Vagina (tissue), 2 donors: ENCODE data around the gene CARD9. TPM values are rescaled to one million over a fixed set of nuclear protein-coding genes. Genes with fewer than 3 reads are reported as not detected.

Experiments
- DNase-seq, 2 donors: peaks; one replicate each; pipeline ENCODE4 v3.0.0-alpha.2; 2017; ENCODE audit errors: extremely low spot score in 2 of 2
- H3K27ac ChIP-seq: fragments of 200-600 bp; sonication (generic); one replicate; pipeline ENCODE4 v1.5.1; 2019
- H3K27me3 ChIP-seq: fragments of 200-600 bp; sonication (generic); one replicate; pipeline ENCODE4 v1.5.1; 2019
- H3K36me3 ChIP-seq, 2 donors: fragments of 200-600 bp; sonication (generic); one replicate each; pipeline ENCODE4 v1.5.1; 2017 to 2019
- H3K4me1 ChIP-seq: fragments of 200-600 bp; sonication (generic); one replicate; pipeline ENCODE4 v1.5.1; 2019
- H3K4me3 ChIP-seq, 2 donors: fragments of 200-600 bp; sonication (generic); 1 replicate in 1 of 2; 2 replicates in 1 of 2; pipeline ENCODE4 v1.5.1; 2016 to 2019
- H3K9me3 ChIP-seq: fragments of 200-600 bp; sonication (generic); one replicate; pipeline ENCODE4 v1.5.1; 2019
- POLR2A ChIP-seq, 2 donors: fragments of 450-650 bp; IDR thresholded peaks; one replicate each; pipeline ENCODE4 v1.6.1; 2017; ENCODE audit warnings: antibody characterized with exemption in 2 of 2, mild to moderate bottlenecking in 2 of 2, moderate library complexity in 2 of 2
- POLR2AphosphoS5 ChIP-seq, 2 donors: sonication (generic); formaldehyde crosslinking; IDR thresholded peaks; one replicate each; pipeline ENCODE4 v1.9.0; 2017; ENCODE audit warnings: antibody characterized with exemption in 2 of 2, mild to moderate bottlenecking in 2 of 2, low read depth in 1 of 2; ENCODE audit not compliant: insufficient read depth in 1 of 2
- intact Hi-C: fragments of 100-400 bp; cut with DNase I; formaldehyde crosslinking; loops from one replicate; pipeline ENCODE4 v1.15.1; 2023
- total RNA-seq: library from RNA; depleted of rRNA; stranded (reverse); fragments of >200 nt; gene quantifications from one replicate; pipeline ENCODE4 v1.2.3, GENCODE V29; 2016
- TF ChIP-seq, protein P1 (sequence below), 3 experiments: fragments of 450-650 bp in 2 of 3; fragments of 200-600 bp in 1 of 3; sonication (generic) in 1 of 3; IDR thresholded peaks; one replicate each; pipeline ENCODE4 v1.5.1; 2017 to 2019; ENCODE audit warnings: antibody characterized with exemption in 3 of 3, mild to moderate bottlenecking in 2 of 3, moderate library complexity in 2 of 3

CARD9 gene
- total RNA-seq, 1 donor from 2014 or later = 16.9 TPM

GRCh38 chr9:136327304-136327974, 46.0 kb downstream of the CARD9 start, which contains the start of gene GPSM1:
Gene GPSM1, plus strand, starts transcription at chr9:136327539. Its CDS starts 157 bp downstream, at chr9:136327696.
- Histone ChIP-seq H3K9me3 (no peaks in the 10 kb centered on the region), H3K27ac (peak within 1 kb of the TSS; percentile 94), H3K27me3 (no peaks in the 10 kb centered on the region), H3K4me3 (peak within 1 kb of the TSS; percentile 71 to 87), H3K36me3 (no peaks in the 10 kb centered on the region), H3K4me1 (peaks cover 58% of the 10 kb centered on the region)
- DNase-seq = no peak
- TF ChIP-seq, protein P1, sequence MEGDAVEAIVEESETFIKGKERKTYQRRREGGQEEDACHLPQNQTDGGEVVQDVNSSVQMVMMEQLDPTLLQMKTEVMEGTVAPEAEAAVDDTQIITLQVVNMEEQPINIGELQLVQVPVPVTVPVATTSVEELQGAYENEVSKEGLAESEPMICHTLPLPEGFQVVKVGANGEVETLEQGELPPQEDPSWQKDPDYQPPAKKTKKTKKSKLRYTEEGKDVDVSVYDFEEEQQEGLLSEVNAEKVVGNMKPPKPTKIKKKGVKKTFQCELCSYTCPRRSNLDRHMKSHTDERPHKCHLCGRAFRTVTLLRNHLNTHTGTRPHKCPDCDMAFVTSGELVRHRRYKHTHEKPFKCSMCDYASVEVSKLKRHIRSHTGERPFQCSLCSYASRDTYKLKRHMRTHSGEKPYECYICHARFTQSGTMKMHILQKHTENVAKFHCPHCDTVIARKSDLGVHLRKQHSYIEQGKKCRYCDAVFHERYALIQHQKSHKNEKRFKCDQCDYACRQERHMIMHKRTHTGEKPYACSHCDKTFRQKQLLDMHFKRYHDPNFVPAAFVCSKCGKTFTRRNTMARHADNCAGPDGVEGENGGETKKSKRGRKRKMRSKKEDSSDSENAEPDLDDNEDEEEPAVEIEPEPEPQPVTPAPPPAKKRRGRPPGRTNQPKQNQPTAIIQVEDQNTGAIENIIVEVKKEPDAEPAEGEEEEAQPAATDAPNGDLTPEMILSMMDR (IDR thresholded peaks at IDR 0.05) = no peak
- TF ChIP-seq POLR2AphosphoS5 (IDR thresholded peaks at IDR 0.05; ENCODE audit: insufficient read depth in 1 of 2, low read depth in 1 of 2) (no peak), POLR2A (IDR thresholded peaks at IDR 0.05) (peak in 1 of 2 donors; percentile 55)
- intact Hi-C loops = no loop called here

- H3K4me1 ChIP-seq = peaks cover 58% of the 10 kb centered on the region
- no peaks in the 10 kb centered on the region for H3K9me3 ChIP-seq
- DNase-seq = no peak
- no peaks in the 10 kb centered on the region for H3K36me3 ChIP-seq
- H3K4me3 ChIP-seq = peak overlapping the region; percentile 71 to 87
- peak overlapping the region; percentile 94 for H3K27ac ChIP-seq
- no peaks in the 10 kb centered on the region for H3K27me3 ChIP-seq
- intact Hi-C loops = no loop called here
- TF ChIP-seq POLR2AphosphoS5 (IDR thresholded peaks at IDR 0.05; ENCODE audit: insufficient read depth in 1 of 2, low read depth in 1 of 2) = no peak
- no peak for TF ChIP-seq POLR2A (IDR thresholded peaks at IDR 0.05)
- TF ChIP-seq, protein P1 (IDR thresholded peaks at IDR 0.05) = no peak
Measured at GRCh38 chr9:136326761-136327303, 46.6 kb downstream of the CARD9 start.

GRCh38 chr9:136326061-136326760, 47.3 kb downstream of the CARD9 start:
- no peaks in the 10 kb centered on the region for H3K36me3 ChIP-seq
- H3K4me1 ChIP-seq = peaks cover 58% of the 10 kb centered on the region
- no peak for TF ChIP-seq POLR2A (IDR thresholded peaks at IDR 0.05)
- TF ChIP-seq POLR2AphosphoS5 (IDR thresholded peaks at IDR 0.05; ENCODE audit: insufficient read depth in 1 of 2, low read depth in 1 of 2) = peak in 1 of 2 donors; percentile 62
- H3K27me3 ChIP-seq = no peaks in the 10 kb centered on the region
- DNase-seq = no peak
- peak overlapping the region; percentile 94 for H3K27ac ChIP-seq
- no peaks in the 10 kb centered on the region for H3K9me3 ChIP-seq
- peak overlapping the region; percentile 71 to 87 for H3K4me3 ChIP-seq
- intact Hi-C loops = no loop called here

- Histone ChIP-seq H3K9me3 (no peaks in the 10 kb centered on the region), H3K36me3 (no peaks in the 10 kb centered on the region), H3K4me1 (peaks cover 50% of the 10 kb centered on the region), H3K4me3 (no peak overlapping the region), H3K27me3 (no peaks in the 10 kb centered on the region), H3K27ac (peak overlapping the region; percentile 94)
- no peak for DNase-seq
- TF ChIP-seq POLR2AphosphoS5 (IDR thresholded peaks at IDR 0.05; ENCODE audit: insufficient read depth in 1 of 2, low read depth in 1 of 2) = no peak
- TF ChIP-seq POLR2A (IDR thresholded peaks at IDR 0.05) = no peak
- TF ChIP-seq, protein P1 (IDR thresholded peaks at IDR 0.05) = no peak
- intact Hi-C loops = no loop called here
Measured at GRCh38 chr9:136325358-136325757, 48.1 kb downstream of the CARD9 start.

GRCh38 chr9:136324501-136325300, 48.8 kb downstream of the CARD9 start:
- intact Hi-C loops = no loop called here
- Histone ChIP-seq H3K27ac (no peak overlapping the region), H3K27me3 (no peaks in the 10 kb centered on the region), H3K4me1 (peaks cover 44% of the 10 kb centered on the region), H3K9me3 (no peaks in the 10 kb centered on the region), H3K4me3 (no peak overlapping the region), H3K36me3 (no peaks in the 10 kb centered on the region)
- DNase-seq = no peak
- TF ChIP-seq, protein P1 (IDR thresholded peaks at IDR 0.05) = no peak
- no peak for TF ChIP-seq POLR2A (IDR thresholded peaks at IDR 0.05)
- TF ChIP-seq POLR2AphosphoS5 (IDR thresholded peaks at IDR 0.05; ENCODE audit: insufficient read depth in 1 of 2, low read depth in 1 of 2) = no peak
